SK-N-SH (cell line): ENCODE measurements around the gene BTBD9.

ENCODE experiments used
- CHD2 ChIP-seq: fragments of 150-350 bp; IDR thresholded peaks from 2 replicates; pipeline ENCODE4 v1.6.1; 2018; ENCODE audit warnings: low read length; ENCODE audit not compliant: partially characterized antibody
- EP300 ChIP-seq, 2 experiments: IDR thresholded peaks; 2 replicates each; pipeline versions ENCODE4 v1.4.0 to v1.6.1; 2012; ENCODE audit warnings: borderline replicate concordance in 1 of 2, low read depth in 1 of 2, low read length in 1 of 2
- EZH2phosphoT487 ChIP-seq: fragments of 200-600 bp; sonication (generic); IDR thresholded peaks from 2 replicates; pipeline ENCODE4 v1.6.1; 2017; ENCODE audit warnings: low read depth, mixed run types, mild to moderate bottlenecking, antibody characterized with exemption, moderate library complexity, borderline replicate concordance
- FOXJ3 ChIP-seq: sonication (generic); formaldehyde crosslinking; IDR thresholded peaks from 2 replicates; pipeline ENCODE4 v1.5.1; 2020; ENCODE audit warnings: mild to moderate bottlenecking, missing genetic modification reagents
- MXI1 ChIP-seq: IDR thresholded peaks from 2 replicates; pipeline ENCODE4 v1.6.1; 2012; ENCODE audit warnings: mild to moderate bottlenecking, low read depth, low read length, improper control_type of control experiment
- POLR2AphosphoS5 ChIP-seq: IDR thresholded peaks from 2 replicates; pipeline ENCODE4 v1.6.1; 2012; ENCODE audit warnings: low read depth, low read length
- RAD21 ChIP-seq: IDR thresholded peaks from 2 replicates; pipeline ENCODE4 v1.6.1; 2012; ENCODE audit warnings: mild to moderate bottlenecking, low read length
- RCOR1 ChIP-seq: fragments of 150-350 bp; IDR thresholded peaks from 2 replicates; pipeline ENCODE4 v1.6.1; 2017; ENCODE audit warnings: antibody characterized with exemption, low read length
- TAF1 ChIP-seq: IDR thresholded peaks from 2 replicates; pipeline ENCODE4 v1.6.1; 2012; ENCODE audit warnings: low read depth, mild to moderate bottlenecking, low read length, moderate library complexity, borderline replicate concordance
- TCF12 ChIP-seq: IDR thresholded peaks from 2 replicates; pipeline ENCODE4 v1.4.0; 2012
- TF ChIP-seq, protein P1 (sequence below): fragments of 200-600 bp; sonication (generic); IDR thresholded peaks from 2 replicates; pipeline ENCODE4 v1.6.1; 2017; ENCODE audit warnings: antibody characterized with exemption, mild to moderate bottlenecking, moderate library complexity
- TF ChIP-seq, protein P2 (sequence below): IDR thresholded peaks from 2 replicates; pipeline ENCODE4 v1.4.0; 2012; ENCODE audit warnings: low read depth
- TF ChIP-seq, protein P3 (sequence below): fragments of 150-350 bp; IDR thresholded peaks from 2 replicates; pipeline ENCODE4 v1.6.1; 2017; ENCODE audit warnings: antibody characterized with exemption, low read length, low read depth, borderline replicate concordance
- TF ChIP-seq, protein P4 (sequence below): IDR thresholded peaks from 2 replicates; pipeline ENCODE4 v1.4.0; 2012; ENCODE audit warnings: low read depth, borderline replicate concordance

DNA sequence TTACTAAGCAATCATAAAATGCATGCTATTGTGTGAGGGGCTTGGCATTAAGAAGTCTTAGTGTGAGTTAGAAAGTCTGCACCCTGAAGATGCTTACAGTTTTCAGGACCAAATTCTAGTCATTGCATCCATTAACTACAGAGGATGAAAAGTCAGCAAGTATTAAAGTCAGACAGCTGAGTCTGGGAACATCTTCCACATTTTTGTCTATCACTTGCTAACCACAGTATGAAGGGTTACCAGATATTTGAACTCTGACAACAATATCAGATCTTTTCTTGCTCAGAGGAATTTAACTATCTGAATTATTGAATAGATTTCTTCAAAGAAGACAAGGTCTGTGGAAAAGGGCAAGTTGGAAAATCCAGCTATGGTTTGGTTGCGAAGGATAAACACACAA lies 264.4 kb downstream of the BTBD9 start:
- TF ChIP-seq, protein P1, sequence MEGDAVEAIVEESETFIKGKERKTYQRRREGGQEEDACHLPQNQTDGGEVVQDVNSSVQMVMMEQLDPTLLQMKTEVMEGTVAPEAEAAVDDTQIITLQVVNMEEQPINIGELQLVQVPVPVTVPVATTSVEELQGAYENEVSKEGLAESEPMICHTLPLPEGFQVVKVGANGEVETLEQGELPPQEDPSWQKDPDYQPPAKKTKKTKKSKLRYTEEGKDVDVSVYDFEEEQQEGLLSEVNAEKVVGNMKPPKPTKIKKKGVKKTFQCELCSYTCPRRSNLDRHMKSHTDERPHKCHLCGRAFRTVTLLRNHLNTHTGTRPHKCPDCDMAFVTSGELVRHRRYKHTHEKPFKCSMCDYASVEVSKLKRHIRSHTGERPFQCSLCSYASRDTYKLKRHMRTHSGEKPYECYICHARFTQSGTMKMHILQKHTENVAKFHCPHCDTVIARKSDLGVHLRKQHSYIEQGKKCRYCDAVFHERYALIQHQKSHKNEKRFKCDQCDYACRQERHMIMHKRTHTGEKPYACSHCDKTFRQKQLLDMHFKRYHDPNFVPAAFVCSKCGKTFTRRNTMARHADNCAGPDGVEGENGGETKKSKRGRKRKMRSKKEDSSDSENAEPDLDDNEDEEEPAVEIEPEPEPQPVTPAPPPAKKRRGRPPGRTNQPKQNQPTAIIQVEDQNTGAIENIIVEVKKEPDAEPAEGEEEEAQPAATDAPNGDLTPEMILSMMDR = no peak
- TF ChIP-seq FOXJ3 = no peak
- TF ChIP-seq, protein P2, sequence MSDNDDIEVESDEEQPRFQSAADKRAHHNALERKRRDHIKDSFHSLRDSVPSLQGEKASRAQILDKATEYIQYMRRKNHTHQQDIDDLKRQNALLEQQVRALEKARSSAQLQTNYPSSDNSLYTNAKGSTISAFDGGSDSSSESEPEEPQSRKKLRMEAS = no peak
- no peak for TF ChIP-seq CHD2
- TF ChIP-seq TAF1 = no peak
- TF ChIP-seq RCOR1 = no peak
- no peak for TF ChIP-seq POLR2AphosphoS5
- TF ChIP-seq EZH2phosphoT487 = no peak
- TF ChIP-seq, protein P3, sequence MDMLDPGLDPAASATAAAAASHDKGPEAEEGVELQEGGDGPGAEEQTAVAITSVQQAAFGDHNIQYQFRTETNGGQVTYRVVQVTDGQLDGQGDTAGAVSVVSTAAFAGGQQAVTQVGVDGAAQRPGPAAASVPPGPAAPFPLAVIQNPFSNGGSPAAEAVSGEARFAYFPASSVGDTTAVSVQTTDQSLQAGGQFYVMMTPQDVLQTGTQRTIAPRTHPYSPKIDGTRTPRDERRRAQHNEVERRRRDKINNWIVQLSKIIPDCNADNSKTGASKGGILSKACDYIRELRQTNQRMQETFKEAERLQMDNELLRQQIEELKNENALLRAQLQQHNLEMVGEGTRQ = no peak
- no peak for TF ChIP-seq RAD21
- no peak for TF ChIP-seq MXI1
- TF ChIP-seq, protein P4, sequence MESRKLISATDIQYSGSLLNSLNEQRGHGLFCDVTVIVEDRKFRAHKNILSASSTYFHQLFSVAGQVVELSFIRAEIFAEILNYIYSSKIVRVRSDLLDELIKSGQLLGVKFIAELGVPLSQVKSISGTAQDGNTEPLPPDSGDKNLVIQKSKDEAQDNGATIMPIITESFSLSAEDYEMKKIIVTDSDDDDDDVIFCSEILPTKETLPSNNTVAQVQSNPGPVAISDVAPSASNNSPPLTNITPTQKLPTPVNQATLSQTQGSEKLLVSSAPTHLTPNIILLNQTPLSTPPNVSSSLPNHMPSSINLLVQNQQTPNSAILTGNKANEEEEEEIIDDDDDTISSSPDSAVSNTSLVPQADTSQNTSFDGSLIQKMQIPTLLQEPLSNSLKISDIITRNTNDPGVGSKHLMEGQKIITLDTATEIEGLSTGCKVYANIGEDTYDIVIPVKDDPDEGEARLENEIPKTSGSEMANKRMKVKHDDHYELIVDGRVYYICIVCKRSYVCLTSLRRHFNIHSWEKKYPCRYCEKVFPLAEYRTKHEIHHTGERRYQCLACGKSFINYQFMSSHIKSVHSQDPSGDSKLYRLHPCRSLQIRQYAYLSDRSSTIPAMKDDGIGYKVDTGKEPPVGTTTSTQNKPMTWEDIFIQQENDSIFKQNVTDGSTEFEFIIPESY = no peak
- no peak for TF ChIP-seq EP300 (IDR thresholded peaks at IDR 0.05; ENCODE audit: borderline replicate concordance in 1 of 2, low read depth in 1 of 2, low read length in 1 of 2)
- peak; percentile 46 for TF ChIP-seq TCF12
